ENCODE data around the gene ATXN2L. TPM values are rescaled to one million over a fixed set of nuclear protein-coding genes. Genes with fewer than 3 reads are reported as not detected.

Gene ATXN2L
- polyA plus RNA-seq, 1 of the 3 experiments (the other 2 are of a cell fraction): 39.2 TPM

DNA sequence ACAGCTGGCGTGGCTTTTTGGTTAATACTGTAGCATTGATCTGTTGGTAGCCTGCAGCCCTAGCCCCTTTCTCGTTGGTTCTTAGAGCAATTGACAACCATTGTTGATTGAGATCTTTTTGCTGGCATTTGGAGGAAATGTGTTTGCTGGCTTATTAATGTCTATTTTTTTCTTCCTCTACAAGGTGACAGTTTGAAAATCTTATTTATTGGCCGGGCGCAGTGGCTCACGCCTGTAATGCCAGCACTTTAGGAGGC lies 1.8 kb downstream of the ATXN2L start:
- peaks cover 50% of the 10 kb centered on the region for H4K20me1 ChIP-seq (ENCODE audit: insufficient read depth)
- peak overlapping the region; percentile 91 to 95 for H3K27ac ChIP-seq (ENCODE audit: low read depth in 2 of 2, low read length in 1 of 2)
- H3K9me3 ChIP-seq: no peaks in the 10 kb centered on the region
- WGBS (ENCODE audit: low lambda C conversion rate): 43% methylated on average over 5 of the region's 5 CpGs
- peaks cover 84% of the 10 kb centered on the region for H3K79me2 ChIP-seq (ENCODE audit: insufficient read depth)
- H3K4me2 ChIP-seq: peak overlapping the region; percentile 85
- ChIA-PET POLR2A (interaction anchor here (0.6 kb wide), 1 partner anchor 38 kb away, joined by 3 read pairs; no protein-coding TSS in a partner anchor), CTCF (no interaction called here)
- H3K4me1 ChIP-seq (ENCODE audit: control insufficient read depth in 1 of 2, insufficient read depth in 2 of 2, low read depth in 1 of 2, low read length in 1 of 2): peaks cover 9 to 13% of the 10 kb centered on the region in 2 experiments; a peak in 3 of 4 replicates
- no peak for DNase-seq
- peaks cover 36 to 56% of the 10 kb centered on the region in 2 experiments for H3K36me3 ChIP-seq (replicated peaks in 1 of 2; ENCODE audit: control insufficient read depth in 1 of 2, insufficient read depth in 2 of 2, low read length in 1 of 2)
- H3F3A ChIP-seq (replicated peaks; ENCODE audit: insufficient read depth): peaks cover 10% of the 10 kb centered on the region
- H3K27me3 ChIP-seq (ENCODE audit: insufficient read depth): no peaks in the 10 kb centered on the region
- H3K9ac ChIP-seq: peak overlapping the region; percentile 99
- peak overlapping the region; percentile 81 to 90 for H3K4me3 ChIP-seq (ENCODE audit: low read depth in 2 of 2, low read length in 1 of 2)
- no peak overlapping the region for H2AFZ ChIP-seq (ENCODE audit: low read depth)
- TF ChIP-seq GATA2 (CRISPR knock-in tag; IDR thresholded peaks at IDR 0.05): no peak
- TF ChIP-seq MEF2A (IDR thresholded peaks at IDR 0.05; ENCODE audit: borderline replicate concordance, low read depth): no peak
- TF ChIP-seq NFIC (IDR thresholded peaks at IDR 0.05; ENCODE audit: borderline replicate concordance): no peak
- TF ChIP-seq RXRA (IDR thresholded peaks at IDR 0.05; ENCODE audit: borderline replicate concordance, low read depth): no peak
- TF ChIP-seq TEAD4 (IDR thresholded peaks at IDR 0.05; ENCODE audit: borderline replicate concordance, insufficient read depth): no peak
- no peak for TF ChIP-seq POLR2AphosphoS5 (IDR thresholded peaks at IDR 0.05; ENCODE audit: low read depth, low read length)
- TF ChIP-seq EZH2phosphoT487 (IDR thresholded peaks at IDR 0.05; ENCODE audit: borderline replicate concordance, low read depth): no peak
- no peak for TF ChIP-seq ELF1 (IDR thresholded peaks at IDR 0.05)
- TF ChIP-seq, protein P1, sequence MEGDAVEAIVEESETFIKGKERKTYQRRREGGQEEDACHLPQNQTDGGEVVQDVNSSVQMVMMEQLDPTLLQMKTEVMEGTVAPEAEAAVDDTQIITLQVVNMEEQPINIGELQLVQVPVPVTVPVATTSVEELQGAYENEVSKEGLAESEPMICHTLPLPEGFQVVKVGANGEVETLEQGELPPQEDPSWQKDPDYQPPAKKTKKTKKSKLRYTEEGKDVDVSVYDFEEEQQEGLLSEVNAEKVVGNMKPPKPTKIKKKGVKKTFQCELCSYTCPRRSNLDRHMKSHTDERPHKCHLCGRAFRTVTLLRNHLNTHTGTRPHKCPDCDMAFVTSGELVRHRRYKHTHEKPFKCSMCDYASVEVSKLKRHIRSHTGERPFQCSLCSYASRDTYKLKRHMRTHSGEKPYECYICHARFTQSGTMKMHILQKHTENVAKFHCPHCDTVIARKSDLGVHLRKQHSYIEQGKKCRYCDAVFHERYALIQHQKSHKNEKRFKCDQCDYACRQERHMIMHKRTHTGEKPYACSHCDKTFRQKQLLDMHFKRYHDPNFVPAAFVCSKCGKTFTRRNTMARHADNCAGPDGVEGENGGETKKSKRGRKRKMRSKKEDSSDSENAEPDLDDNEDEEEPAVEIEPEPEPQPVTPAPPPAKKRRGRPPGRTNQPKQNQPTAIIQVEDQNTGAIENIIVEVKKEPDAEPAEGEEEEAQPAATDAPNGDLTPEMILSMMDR (IDR thresholded peaks at IDR 0.05): no peak
- no peak for TF ChIP-seq FOXM1 (IDR thresholded peaks at IDR 0.05; ENCODE audit: low read depth)
- no peak for TF ChIP-seq GABPA (IDR thresholded peaks at IDR 0.05; ENCODE audit: low read depth)
- TF ChIP-seq IRF3 (IDR thresholded peaks at IDR 0.05; ENCODE audit: low read depth, low read length): no peak
- TF ChIP-seq, protein P2, sequence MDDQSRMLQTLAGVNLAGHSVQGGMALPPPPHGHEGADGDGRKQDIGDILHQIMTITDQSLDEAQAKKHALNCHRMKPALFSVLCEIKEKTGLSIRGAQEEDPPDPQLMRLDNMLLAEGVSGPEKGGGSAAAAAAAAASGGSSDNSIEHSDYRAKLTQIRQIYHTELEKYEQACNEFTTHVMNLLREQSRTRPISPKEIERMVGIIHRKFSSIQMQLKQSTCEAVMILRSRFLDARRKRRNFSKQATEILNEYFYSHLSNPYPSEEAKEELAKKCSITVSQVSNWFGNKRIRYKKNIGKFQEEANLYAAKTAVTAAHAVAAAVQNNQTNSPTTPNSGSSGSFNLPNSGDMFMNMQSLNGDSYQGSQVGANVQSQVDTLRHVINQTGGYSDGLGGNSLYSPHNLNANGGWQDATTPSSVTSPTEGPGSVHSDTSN (IDR thresholded peaks at IDR 0.05): no peak
- no peak for TF ChIP-seq MXI1 (IDR thresholded peaks at IDR 0.05; ENCODE audit: low read depth, low read length)
- no peaks in the 10 kb centered on the region for H3K9me2 ChIP-seq

DNA sequence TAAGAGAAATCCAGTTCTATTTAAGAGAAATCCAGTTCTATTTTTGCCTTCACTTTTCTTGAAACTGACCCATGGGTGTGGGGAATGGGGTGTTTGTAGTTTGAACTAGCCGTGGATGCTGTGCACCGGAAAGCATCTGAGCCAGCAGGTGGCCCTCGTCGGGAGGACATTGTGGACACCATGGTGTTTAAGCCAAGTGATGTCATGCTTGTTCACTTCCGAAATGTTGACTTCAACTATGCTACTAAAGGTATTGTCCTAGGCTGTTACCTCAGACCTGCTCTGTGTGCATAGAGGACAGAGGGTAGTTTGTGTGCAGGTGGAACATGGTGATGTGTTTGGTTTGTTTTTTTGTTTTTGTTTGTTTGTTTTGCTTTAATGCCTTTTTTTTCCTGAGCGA lies 3.3 kb downstream of the ATXN2L start:
- no peak for DNase-seq
- peaks cover 51 to 65% of the 10 kb centered on the region in 2 experiments for H3K36me3 ChIP-seq (replicated peaks in 1 of 2; ENCODE audit: control insufficient read depth in 1 of 2, insufficient read depth in 2 of 2, low read length in 1 of 2)

More for the DNA sequence above, 3.3 kb downstream of the ATXN2L start:
- WGBS (ENCODE audit: low lambda C conversion rate): 63% methylated on average over 6 of the region's 6 CpGs
- Histone ChIP-seq H3K9me2 (no peaks in the 10 kb centered on the region), H2AFZ (ENCODE audit: low read depth) (no peak overlapping the region), H3F3A (replicated peaks; ENCODE audit: insufficient read depth) (peaks cover 10% of the 10 kb centered on the region), H3K79me2 (ENCODE audit: insufficient read depth) (peaks cover 89% of the 10 kb centered on the region), H4K20me1 (ENCODE audit: insufficient read depth) (peaks cover 58% of the 10 kb centered on the region), H3K4me1 (ENCODE audit: control insufficient read depth in 1 of 2, insufficient read depth in 2 of 2, low read depth in 1 of 2, low read length in 1 of 2) (peaks cover 9 to 13% of the 10 kb centered on the region in 2 experiments; a peak in 3 of 4 replicates), H3K27me3 (ENCODE audit: insufficient read depth) (no peaks in the 10 kb centered on the region), H3K27ac (ENCODE audit: low read depth in 2 of 2, low read length in 1 of 2) (no peak overlapping the region), H3K4me2 (peak overlapping the region; percentile 85; the same call in 1 of the 2 replicates), H3K9ac (no peak overlapping the region), H3K4me3 (ENCODE audit: low read depth in 2 of 2, low read length in 1 of 2) (no peak overlapping the region), H3K9me3 (no peaks in the 10 kb centered on the region)
- POLR2A ChIA-PET: no interaction called here
- CTCF ChIA-PET: interaction anchor here (1.2 kb wide), 1 partner anchor 20 kb away, joined by 5 read pairs; the partner anchor contains the start of gene TUFM
- TF ChIP-seq SIN3A (IDR thresholded peaks at IDR 0.05; ENCODE audit: borderline replicate concordance, low read depth, low read length): no peak
- no peak for TF ChIP-seq RCOR1 (IDR thresholded peaks at IDR 0.05; ENCODE audit: low read length)
- TF ChIP-seq FOXM1 (IDR thresholded peaks at IDR 0.05; ENCODE audit: low read depth): no peak
- no peak for TF ChIP-seq EZH2phosphoT487 (IDR thresholded peaks at IDR 0.05; ENCODE audit: borderline replicate concordance, low read depth)
- TF ChIP-seq, protein P1 (IDR thresholded peaks at IDR 0.05): peak; percentile 24; the same call in 1 of the 2 replicates
- no peak for TF ChIP-seq TEAD4 (IDR thresholded peaks at IDR 0.05; ENCODE audit: borderline replicate concordance, insufficient read depth)
- TF ChIP-seq CHD2 (IDR thresholded peaks at IDR 0.05; ENCODE audit: low read length, partially characterized antibody): no peak
- TF ChIP-seq NRF1 (IDR thresholded peaks at IDR 0.05; ENCODE audit: low read depth, low read length): no peak
